ENCODE measurements around the gene SH2B3. TPM values are rescaled to one million over a fixed set of nuclear protein-coding genes. Genes with fewer than 3 reads are reported as not detected.

Gene SH2B3
- total RNA-seq, 2 experiments from 2014 or later, result 25.8 to 51.3 TPM

- Histone ChIP-seq H3K9me2 (ENCODE audit: insufficient read depth, low read length) (no peaks in the 10 kb centered on the region), H3K36me3 (ENCODE audit: insufficient read depth, low read length) (peaks cover 22% of the 10 kb centered on the region), H3K4me2 (ENCODE audit: low read length) (no peak overlapping the region), H3K79me2 (ENCODE audit: insufficient read depth, low read depth, low read length) (peaks cover 70% of the 10 kb centered on the region), H3K27ac (ENCODE audit: low read depth, low read length, poor library complexity, severe bottlenecking) (peak overlapping the region; percentile 41), H3K4me1 (ENCODE audit: insufficient read depth, low read length, poor library complexity, severe bottlenecking) (peaks cover 42% of the 10 kb centered on the region), H4K20me1 (ENCODE audit: insufficient read depth, low read length) (peaks cover 16% of the 10 kb centered on the region; the same call in 1 of the 2 replicates), H3K9me3 (ENCODE audit: low read length) (no peaks in the 10 kb centered on the region), H3K4me3 (ENCODE audit: low read depth, low read length, poor library complexity, severe bottlenecking) (no peak overlapping the region), H2AFZ (ENCODE audit: low read length) (no peak overlapping the region)
- no TSS peak for BruUV-seq (replicated peaks)
- ChIA-PET POLR2A (interaction anchor here (0.5 to 2.1 kb wide), 2 partner anchors 9 to 401 kb away, joined by 6 read pairs; no protein-coding TSS in a partner anchor), CTCF (ENCODE audit: unreplicated experiment) (interaction anchor here (0.9 kb wide), 1 partner anchor 21 kb away, joined by 3 read pairs; no protein-coding TSS in a partner anchor)
- no peak for DNase-seq (ENCODE audit: low spot score)
- intact Hi-C loops (cut with micrococcal nuclease; ENCODE audit: unreplicated experiment), result no loop called here
- TF ChIP-seq EZH2phosphoT487 (IDR thresholded peaks at IDR 0.05; ENCODE audit: borderline replicate concordance, low read depth, low read length), result no peak
Measured at GRCh38 chr12:111413442-111414086, 7.8 kb downstream of the SH2B3 start.

- Histone ChIP-seq H3K9me3 (ENCODE audit: low read length) (no peaks in the 10 kb centered on the region), H4K20me1 (ENCODE audit: insufficient read depth, low read length) (peaks cover 11% of the 10 kb centered on the region; the same call in 1 of the 2 replicates), H3K79me2 (ENCODE audit: insufficient read depth, low read depth, low read length) (peaks cover 58% of the 10 kb centered on the region), H3K4me3 (ENCODE audit: low read depth, low read length, poor library complexity, severe bottlenecking) (no peak overlapping the region), H3K36me3 (ENCODE audit: insufficient read depth, low read length) (peaks cover 32% of the 10 kb centered on the region), H3K4me2 (ENCODE audit: low read length) (no peak overlapping the region), H3K27ac (ENCODE audit: low read depth, low read length, poor library complexity, severe bottlenecking) (no peak overlapping the region), H3K4me1 (ENCODE audit: insufficient read depth, low read length, poor library complexity, severe bottlenecking) (peaks cover 30% of the 10 kb centered on the region), H3K9me2 (ENCODE audit: insufficient read depth, low read length) (no peaks in the 10 kb centered on the region), H2AFZ (ENCODE audit: low read length) (no peak overlapping the region)
- no peak for DNase-seq (ENCODE audit: low spot score)
- CTCF ChIA-PET (ENCODE audit: unreplicated experiment), result no interaction called here
- POLR2A ChIA-PET, result no interaction called here
- no TSS peak for BruUV-seq (replicated peaks)
- intact Hi-C loops (cut with micrococcal nuclease; ENCODE audit: unreplicated experiment), result no loop called here
- TF ChIP-seq EZH2phosphoT487 (IDR thresholded peaks at IDR 0.05; ENCODE audit: borderline replicate concordance, low read depth, low read length), result no peak
- TF ChIP-seq, protein P1, sequence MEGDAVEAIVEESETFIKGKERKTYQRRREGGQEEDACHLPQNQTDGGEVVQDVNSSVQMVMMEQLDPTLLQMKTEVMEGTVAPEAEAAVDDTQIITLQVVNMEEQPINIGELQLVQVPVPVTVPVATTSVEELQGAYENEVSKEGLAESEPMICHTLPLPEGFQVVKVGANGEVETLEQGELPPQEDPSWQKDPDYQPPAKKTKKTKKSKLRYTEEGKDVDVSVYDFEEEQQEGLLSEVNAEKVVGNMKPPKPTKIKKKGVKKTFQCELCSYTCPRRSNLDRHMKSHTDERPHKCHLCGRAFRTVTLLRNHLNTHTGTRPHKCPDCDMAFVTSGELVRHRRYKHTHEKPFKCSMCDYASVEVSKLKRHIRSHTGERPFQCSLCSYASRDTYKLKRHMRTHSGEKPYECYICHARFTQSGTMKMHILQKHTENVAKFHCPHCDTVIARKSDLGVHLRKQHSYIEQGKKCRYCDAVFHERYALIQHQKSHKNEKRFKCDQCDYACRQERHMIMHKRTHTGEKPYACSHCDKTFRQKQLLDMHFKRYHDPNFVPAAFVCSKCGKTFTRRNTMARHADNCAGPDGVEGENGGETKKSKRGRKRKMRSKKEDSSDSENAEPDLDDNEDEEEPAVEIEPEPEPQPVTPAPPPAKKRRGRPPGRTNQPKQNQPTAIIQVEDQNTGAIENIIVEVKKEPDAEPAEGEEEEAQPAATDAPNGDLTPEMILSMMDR (conservative IDR thresholded peaks at IDR 0.05; ENCODE audit: low read length), result no peak
Measured at GRCh38 chr12:111414711-111415252, 9.1 kb downstream of the SH2B3 start.

GRCh38 chr12:111417290-111417689 is 11.6 kb downstream of the SH2B3 start:
- H3K9me3 ChIP-seq (ENCODE audit: low read length), result no peaks in the 10 kb centered on the region
- no peak overlapping the region for H2AFZ ChIP-seq (ENCODE audit: low read length)
- no peak overlapping the region for H3K4me2 ChIP-seq (ENCODE audit: low read length)
- BruUV-seq (replicated peaks), result no TSS peak
- TF ChIP-seq EZH2phosphoT487 (IDR thresholded peaks at IDR 0.05; ENCODE audit: borderline replicate concordance, low read depth, low read length), result no peak
- TF ChIP-seq, protein P1 (conservative IDR thresholded peaks at IDR 0.05; ENCODE audit: low read length), result no peak
- intact Hi-C loops (cut with micrococcal nuclease; ENCODE audit: unreplicated experiment), result no loop called here
- no peak for DNase-seq (ENCODE audit: low spot score)
- peaks cover 56% of the 10 kb centered on the region for H3K36me3 ChIP-seq (ENCODE audit: insufficient read depth, low read length)
- POLR2A ChIA-PET, result no interaction called here
- H3K79me2 ChIP-seq (ENCODE audit: insufficient read depth, low read depth, low read length), result peaks cover 40% of the 10 kb centered on the region
- CTCF ChIA-PET (ENCODE audit: unreplicated experiment), result no interaction called here
- no peak overlapping the region for H3K27ac ChIP-seq (ENCODE audit: low read depth, low read length, poor library complexity, severe bottlenecking)
- H4K20me1 ChIP-seq (ENCODE audit: insufficient read depth, low read length), result peaks cover 13% of the 10 kb centered on the region; the same call in 1 of the 2 replicates
- peaks cover 5% of the 10 kb centered on the region for H3K4me1 ChIP-seq (ENCODE audit: insufficient read depth, low read length, poor library complexity, severe bottlenecking)
- no peak overlapping the region for H3K4me3 ChIP-seq (ENCODE audit: low read depth, low read length, poor library complexity, severe bottlenecking)
- no peaks in the 10 kb centered on the region for H3K9me2 ChIP-seq (ENCODE audit: insufficient read depth, low read length)
